OCI-LY1 (cell line): ENCODE measurements around the gene SEMG1.
A peak's percentile ranks its signal among the peaks of the same experiment; 100 is the strongest.

ENCODE experiments used
- H2AFZ ChIP-seq: fragments of 200-600 bp; sonication (generic), shearing (Covaris generic); 2 replicates; pipeline ENCODE4 v1.6.0; 2014; ENCODE audit warnings: antibody characterized with exemption, mild to moderate bottlenecking, low read length
- H3F3A ChIP-seq: fragments of 200-600 bp; sonication (generic), shearing (Covaris generic); 2 replicates; pipeline ENCODE4 v1.6.0; 2014; ENCODE audit warnings: mild to moderate bottlenecking, antibody characterized with exemption, low read length, moderate library complexity; ENCODE audit not compliant: insufficient read depth
- H3K27ac ChIP-seq: fragments of 200-600 bp; sonication (generic); 2 replicates; pipeline ENCODE4 v1.5.1; 2014; ENCODE audit warnings: low read length, mixed run types, mild to moderate bottlenecking, low read depth; ENCODE audit not compliant: poor library complexity, severe bottlenecking
- H3K27me3 ChIP-seq: fragments of 200-600 bp; sonication (generic); 2 replicates; pipeline ENCODE4 v1.6.0; 2014; ENCODE audit warnings: antibody characterized with exemption, mild to moderate bottlenecking, low read length, moderate library complexity; ENCODE audit not compliant: insufficient read depth
- H3K36me3 ChIP-seq: fragments of 200-600 bp; sonication (generic); 2 replicates; pipeline ENCODE4 v1.6.1; 2014; ENCODE audit warnings: mild to moderate bottlenecking, antibody characterized with exemption, low read length, moderate library complexity, mixed read lengths; ENCODE audit not compliant: insufficient read depth
- H3K4me1 ChIP-seq: fragments of 200-600 bp; sonication (generic); 2 replicates; pipeline ENCODE4 v1.5.1; 2014; ENCODE audit warnings: mild to moderate bottlenecking, low read length, moderate library complexity; ENCODE audit not compliant: insufficient read depth, severe bottlenecking
- H3K4me2 ChIP-seq: fragments of 200-600 bp; sonication (generic), shearing (Covaris generic); 2 replicates; pipeline ENCODE4 v1.6.1; 2014; ENCODE audit warnings: low read length
- H3K4me3 ChIP-seq: fragments of 200-600 bp; sonication (generic); 2 replicates; pipeline ENCODE4 v1.5.1; 2014; ENCODE audit warnings: low read length, low read depth, mild to moderate bottlenecking, mixed read lengths; ENCODE audit not compliant: poor library complexity, severe bottlenecking
- H3K79me2 ChIP-seq: fragments of 200-600 bp; shearing (Covaris generic); 2 replicates; pipeline ENCODE4 v1.6.1; 2016; ENCODE audit warnings: mixed run types, low read length, mixed read lengths; ENCODE audit not compliant: insufficient read depth
- H3K9ac ChIP-seq: fragments of 200-600 bp; sonication (generic), shearing (Covaris generic); 2 replicates; pipeline ENCODE4 v1.6.1; 2014; ENCODE audit warnings: mild to moderate bottlenecking, low read length, mixed read lengths
- H3K9me2 ChIP-seq: fragments of 200-600 bp; sonication (generic), shearing (Covaris generic); 2 replicates; pipeline ENCODE4 v1.6.1; 2014; ENCODE audit warnings: low read depth, mild to moderate bottlenecking, low read length, mixed read lengths
- H3K9me3 ChIP-seq: fragments of 200-600 bp; shearing (Covaris generic); 2 replicates; pipeline ENCODE4 v1.6.1; 2014; ENCODE audit warnings: low read length, mixed read lengths
- H4K20me1 ChIP-seq: fragments of 200-600 bp; sonication (generic), shearing (Covaris generic); 2 replicates; pipeline ENCODE4 v1.6.0; 2016; ENCODE audit warnings: mild to moderate bottlenecking, low read length; ENCODE audit not compliant: insufficient read depth
- CTCF ChIP-seq: fragments of 200-600 bp; sonication (generic), shearing (Covaris generic); IDR thresholded peaks from 2 replicates; pipeline ENCODE4 v1.5.1; 2017; ENCODE audit warnings: mild to moderate bottlenecking, antibody characterized with exemption, low read length, moderate library complexity, mixed read lengths
- EZH2 ChIP-seq: fragments of 200-600 bp; sonication (generic), shearing (Covaris generic); IDR thresholded peaks from 2 replicates; pipeline ENCODE4 v1.8.0; 2017; ENCODE audit warnings: borderline replicate concordance, mixed run types, mild to moderate bottlenecking, antibody characterized with exemption, low read length, moderate library complexity, mixed read lengths

Gene SEMG1

GRCh38 chr20:45230631-45231030 lies 23.8 kb downstream of the SEMG1 start:
- Histone ChIP-seq H4K20me1 (no peaks in the 10 kb centered on the region), H2AFZ (no peak overlapping the region), H3K9me3 (peaks cover 3% of the 10 kb centered on the region; the same call in 1 of the 2 replicates), H3K79me2 (no peaks in the 10 kb centered on the region), H3K4me2 (no peak overlapping the region), H3K9me2 (no peaks in the 10 kb centered on the region), H3K4me1 (peaks cover 4% of the 10 kb centered on the region), H3F3A (no peaks in the 10 kb centered on the region), H3K4me3 (no peak overlapping the region), H3K27me3 (no peaks in the 10 kb centered on the region; the same call in 1 of the 2 replicates), H3K27ac (no peak overlapping the region), H3K9ac (no peak overlapping the region), H3K36me3 (no peaks in the 10 kb centered on the region; the same call in 1 of the 2 replicates)
- TF ChIP-seq CTCF, result no peak

- Histone ChIP-seq H3K27me3 (no peaks in the 10 kb centered on the region; the same call in 1 of the 2 replicates), H3F3A (no peaks in the 10 kb centered on the region), H3K9me3 (no peaks in the 10 kb centered on the region), H4K20me1 (no peaks in the 10 kb centered on the region), H3K36me3 (no peaks in the 10 kb centered on the region), H3K4me1 (no peaks in the 10 kb centered on the region), H3K9ac (no peak overlapping the region), H3K4me2 (no peak overlapping the region), H2AFZ (no peak overlapping the region), H3K79me2 (no peaks in the 10 kb centered on the region), H3K4me3 (no peak overlapping the region), H3K9me2 (no peaks in the 10 kb centered on the region), H3K27ac (no peak overlapping the region)
- TF ChIP-seq CTCF (peak; percentile 55), EZH2 (no peak)
Observed at GRCh38 chr20:45235995-45236394, 29.2 kb downstream of the SEMG1 start.

- no peaks in the 10 kb centered on the region for H3K36me3 ChIP-seq
- H3K4me3 ChIP-seq, result no peak overlapping the region
- H3F3A ChIP-seq, result no peaks in the 10 kb centered on the region
- no peak overlapping the region for H3K27ac ChIP-seq
- no peaks in the 10 kb centered on the region for H4K20me1 ChIP-seq
- H3K4me2 ChIP-seq, result no peak overlapping the region
- H3K79me2 ChIP-seq, result no peaks in the 10 kb centered on the region
- H2AFZ ChIP-seq, result no peak overlapping the region
- H3K27me3 ChIP-seq, result no peaks in the 10 kb centered on the region
- H3K9me3 ChIP-seq, result no peaks in the 10 kb centered on the region
- no peaks in the 10 kb centered on the region for H3K4me1 ChIP-seq
- H3K9ac ChIP-seq, result no peak overlapping the region
- H3K9me2 ChIP-seq, result no peaks in the 10 kb centered on the region
- no peak for TF ChIP-seq EZH2
- TF ChIP-seq CTCF, result no peak
Observed at GRCh38 chr20:45238139-45238538, 31.3 kb downstream of the SEMG1 start.
